H9 (cell line): Measurements from ENCODE around the gene SIGMAR1. TPM values are rescaled to one million over a fixed set of nuclear protein-coding genes. Genes with fewer than 3 reads are reported as not detected.

Experiments used
- DNase-seq: peaks from one replicate; pipeline ENCODE4 v3.0.0-alpha.2; 2017
- H2AFZ ChIP-seq: one replicate; pipeline ENCODE4 v1.6.1; 2013; ENCODE audit warnings: mild to moderate bottlenecking, low read length, control low read depth, moderate library complexity
- H2AK5ac ChIP-seq: 2 replicates; pipeline ENCODE4 v1.6.1; 2013; ENCODE audit warnings: low read length, control low read depth, mixed read lengths; ENCODE audit not compliant: insufficient read length
- H2BK120ac ChIP-seq: one replicate; pipeline ENCODE4 v1.6.1; 2013; ENCODE audit warnings: low read depth, mild to moderate bottlenecking, low read length, control low read depth, inconsistent platforms; ENCODE audit not compliant: poor library complexity, severe bottlenecking
- H2BK12ac ChIP-seq: 2 replicates; pipeline ENCODE4 v1.6.1; 2013; ENCODE audit warnings: low read length, control low read depth, mixed read lengths, low read depth; ENCODE audit not compliant: insufficient read length
- H2BK15ac ChIP-seq: 2 replicates; pipeline ENCODE4 v1.6.1; 2013; ENCODE audit warnings: low read depth, low read length, control low read depth
- H2BK20ac ChIP-seq: one replicate; pipeline ENCODE4 v1.6.1; 2013; ENCODE audit warnings: low read depth, mild to moderate bottlenecking, low read length, control low read depth, inconsistent platforms; ENCODE audit not compliant: poor library complexity, severe bottlenecking
- H2BK5ac ChIP-seq: 2 replicates; pipeline ENCODE4 v1.6.1; 2013; ENCODE audit warnings: low read length, control low read depth, mixed read lengths; ENCODE audit not compliant: insufficient read length
- H3K14ac ChIP-seq: 2 replicates; pipeline ENCODE4 v1.6.1; 2013; ENCODE audit warnings: low read length, control low read depth; ENCODE audit not compliant: insufficient read depth
- H3K18ac ChIP-seq: 2 replicates; pipeline ENCODE4 v1.6.1; 2013; ENCODE audit warnings: low read depth, mild to moderate bottlenecking, mixed read lengths, low read length, control low read depth; ENCODE audit not compliant: insufficient read length
- H3K23ac ChIP-seq: 2 replicates; pipeline ENCODE4 v1.6.1; 2013; ENCODE audit warnings: low read length, control low read depth, mixed read lengths, low read depth; ENCODE audit not compliant: insufficient read length
- H3K23me2 ChIP-seq: 2 replicates; pipeline ENCODE4 v1.6.1; 2013; ENCODE audit warnings: low read depth, mild to moderate bottlenecking, mixed read lengths, low read length, control low read depth; ENCODE audit not compliant: insufficient read length, poor library complexity, severe bottlenecking
- H3K27ac ChIP-seq: 2 replicates; pipeline ENCODE4 v1.5.1; 2013; ENCODE audit warnings: low read length, control low read depth, mixed read lengths, low read depth; ENCODE audit not compliant: insufficient read length
- H3K27me3 ChIP-seq: 2 replicates; pipeline ENCODE4 v1.6.1; 2013; ENCODE audit warnings: low read length, control low read depth, inconsistent platforms; ENCODE audit not compliant: insufficient read depth
- H3K4ac ChIP-seq: 2 replicates; pipeline ENCODE4 v1.6.1; 2013; ENCODE audit warnings: low read depth, mild to moderate bottlenecking, control low read depth, inconsistent platforms, low read length, moderate library complexity
- H3K4me1 ChIP-seq: 2 replicates; pipeline ENCODE4 v1.6.1; 2013; ENCODE audit warnings: low read length, control low read depth, inconsistent platforms; ENCODE audit not compliant: insufficient read depth
- H3K4me2 ChIP-seq: 2 replicates; pipeline ENCODE4 v1.6.1; 2013; ENCODE audit warnings: low read length, control low read depth, mixed read lengths; ENCODE audit not compliant: insufficient read length, insufficient read depth
- H3K56ac ChIP-seq: 2 replicates; pipeline ENCODE4 v1.6.1; 2013; ENCODE audit warnings: low read depth, mild to moderate bottlenecking, mixed read lengths, low read length, control low read depth; ENCODE audit not compliant: insufficient read length
- H3K79me1 ChIP-seq: 2 replicates; pipeline ENCODE4 v1.6.1; 2013; ENCODE audit warnings: low read depth, mild to moderate bottlenecking, moderate library complexity, low read length, control low read depth, inconsistent platforms; ENCODE audit not compliant: insufficient read depth, poor library complexity, severe bottlenecking
- H3K79me2 ChIP-seq: 2 replicates; pipeline ENCODE4 v1.6.1; 2013; ENCODE audit warnings: low read length, control low read depth, inconsistent platforms; ENCODE audit not compliant: insufficient read depth
- H3K9ac ChIP-seq: 2 replicates; pipeline ENCODE4 v1.6.1; 2013; ENCODE audit warnings: low read length, control low read depth, mixed read lengths; ENCODE audit not compliant: insufficient read length; ENCODE audit errors: extremely low read depth
- H3K9me3 ChIP-seq: one replicate; pipeline ENCODE4 v1.6.1; 2013; ENCODE audit warnings: low read depth, low read length, inconsistent platforms; ENCODE audit not compliant: control insufficient read depth
- H3T11ph ChIP-seq: one replicate; pipeline ENCODE4 v1.6.1; 2013; ENCODE audit warnings: mild to moderate bottlenecking, low read length, control low read depth, inconsistent platforms
- H4K20me1 ChIP-seq: one replicate; pipeline ENCODE4 v1.6.1; 2013; ENCODE audit not compliant: control insufficient read depth, insufficient read length, insufficient read depth
- H4K5ac ChIP-seq: 2 replicates; pipeline ENCODE4 v1.6.1; 2013; ENCODE audit warnings: low read depth, mild to moderate bottlenecking, mixed read lengths, low read length, control low read depth; ENCODE audit not compliant: insufficient read length
- H4K8ac ChIP-seq: replicated peaks from 2 replicates; pipeline ENCODE4 v1.6.1; 2013; ENCODE audit warnings: low read length, control low read depth, mixed read lengths, low read depth; ENCODE audit not compliant: insufficient read length
- H4K91ac ChIP-seq: 2 replicates; pipeline ENCODE4 v1.6.1; 2013; ENCODE audit warnings: low read depth, mild to moderate bottlenecking, moderate library complexity, mixed read lengths, low read length, control low read depth; ENCODE audit not compliant: insufficient read length
- H3K27ac Mint-ChIP-seq, 3 experiments: 2 replicates in 2 of 3; 3 replicates in 1 of 3; pipeline ENCODE4 v1.8.0; 2020 to 2021; ENCODE audit warnings: mixed read lengths in 3 of 3, mild to moderate bottlenecking in 1 of 3, moderate library complexity in 1 of 3
- H3K27me3 Mint-ChIP-seq: 2 replicates; pipeline ENCODE4 v1.8.0; 2021; ENCODE audit warnings: low read depth, mild to moderate bottlenecking, moderate library complexity, mixed read lengths
- H3K36me3 Mint-ChIP-seq, 3 experiments: 2 replicates in 2 of 3; 3 replicates in 1 of 3; pipeline ENCODE4 v1.8.0; 2020 to 2021; ENCODE audit warnings: low read depth in 3 of 3, mixed read lengths in 3 of 3; ENCODE audit not compliant: insufficient read depth in 1 of 3
- H3K4me1 Mint-ChIP-seq, 2 experiments: 2 replicates each; pipeline ENCODE4 v1.8.0; 2020; ENCODE audit warnings: mixed read lengths in 2 of 2
- H3K4me3 Mint-ChIP-seq, 2 experiments: 2 replicates in 1 of 2; 3 replicates in 1 of 2; pipeline ENCODE4 v1.8.0; 2020 to 2021; ENCODE audit warnings: mild to moderate bottlenecking in 2 of 2, mixed read lengths in 2 of 2, moderate library complexity in 1 of 2
- H3K9me3 Mint-ChIP-seq, 2 experiments: 2 replicates in 1 of 2; 3 replicates in 1 of 2; pipeline ENCODE4 v1.8.0; 2020; ENCODE audit warnings: mild to moderate bottlenecking in 2 of 2, mixed read lengths in 2 of 2, moderate library complexity in 1 of 2
- WGBS: extraction: QIAGEN DNeasy Blood & Tissue Kit; methylation state at CpG from one replicate; pipeline ENCODE4 v1.1.7; 2013; ENCODE audit warnings: missing lambda C conversion rate, low lambda C conversion rate, mixed read lengths; ENCODE audit not compliant: insufficient read length; ENCODE audit errors: extremely low coverage; 5-methylcytosine and 5-hydroxymethylcytosine counted together
- total RNA-seq: library from RNA; stranded (reverse); gene quantifications from 2 replicates; pipeline ENCODE4 v1.2.1, GENCODE V29; 2021
- TF ChIP-seq, protein P1 (sequence below): fragments of 200-600 bp; sonication (generic); conservative IDR thresholded peaks from 3 replicates; pipeline ENCODE4 v1.8.0; 2021; ENCODE audit warnings: antibody characterized with exemption, mild to moderate bottlenecking

SIGMAR1 gene
- total RNA-seq, 1 experiment from 2014 or later, result 68.3 TPM

DNA sequence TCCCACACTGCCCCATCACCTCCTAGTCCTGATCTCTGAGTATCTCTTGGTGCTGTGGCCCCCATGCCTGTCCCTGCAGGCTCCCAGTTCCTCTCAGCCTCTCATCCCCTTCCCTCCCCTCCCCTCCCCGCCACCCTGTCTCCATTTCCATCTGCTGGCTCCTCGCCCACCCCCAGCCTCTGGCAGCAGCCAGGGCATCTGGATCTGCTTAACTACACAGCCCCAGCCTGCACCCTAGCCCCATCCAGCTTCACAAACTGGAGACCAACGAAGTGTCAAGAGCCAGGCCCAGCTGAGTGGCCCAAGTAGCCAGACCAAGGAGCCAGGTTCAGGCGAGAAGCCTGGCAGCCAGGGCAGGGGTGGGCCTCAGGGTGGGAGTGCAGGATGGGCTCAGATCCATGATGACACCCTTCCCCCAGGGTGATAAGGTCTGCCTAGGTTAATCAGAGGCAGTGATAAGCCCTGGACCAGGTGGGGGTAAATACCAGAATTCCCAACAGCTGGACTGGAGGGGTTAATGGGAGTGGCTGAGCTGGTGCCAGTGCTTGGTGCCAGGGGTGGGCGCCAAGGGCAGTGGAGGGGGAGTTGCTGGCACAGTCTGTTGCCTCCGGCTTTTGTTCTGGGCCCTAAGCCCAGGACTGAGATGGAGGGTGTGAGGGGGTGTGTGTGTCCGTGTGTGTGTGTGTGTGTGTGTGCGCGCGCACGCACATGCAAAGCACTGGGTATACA, 16.9 kb upstream of the SIGMAR1 start:
- Histone ChIP-seq H2BK15ac (no peak overlapping the region), H3K23ac (no peak overlapping the region), H4K8ac (no peak overlapping the region), H2AFZ (no peak overlapping the region), H2BK120ac (no peak overlapping the region), H3T11ph (no peak overlapping the region), H3K4ac (no peak overlapping the region), H3K79me2 (no peaks in the 10 kb centered on the region), H3K4me1 (peaks cover 5% of the 10 kb centered on the region; the same call in 1 of the 2 replicates), H3K56ac (no peak overlapping the region), H3K27ac (no peak overlapping the region), H4K20me1 (peaks cover 3% of the 10 kb centered on the region), H2BK5ac (no peak overlapping the region), H2BK12ac (no peak overlapping the region), H3K23me2 (peaks cover 7% of the 10 kb centered on the region), H2AK5ac (no peak overlapping the region), H3K27me3 (no peaks in the 10 kb centered on the region), H3K79me1 (no peaks in the 10 kb centered on the region), H3K18ac (no peak overlapping the region), H3K4me2 (no peak overlapping the region), H4K91ac (no peak overlapping the region), H3K9ac (no peak overlapping the region), H4K5ac (no peak overlapping the region), H3K9me3 (no peaks in the 10 kb centered on the region), H2BK20ac (no peak overlapping the region), H3K14ac (no peak overlapping the region; the same call in 1 of the 2 replicates)
- Mint-ChIP-seq H3K27me3 (peaks cover 6% of the 10 kb centered on the region), H3K4me3 (no peak overlapping the region; a peak in 1 of 5 replicates), H3K36me3 (peaks cover 2 to 7% (median 4%) of the 10 kb centered on the region in 3 experiments; a peak in 5 of 7 replicates), H3K9me3 (no peaks in the 10 kb centered on the region), H3K27ac (no peak overlapping the region; a peak in 1 of 7 replicates), H3K4me1 (peaks cover 30 to 42% of the 10 kb centered on the region in 2 experiments)
- WGBS, result no CpG with 5 or more reads among the region's 11 CpGs
- DNase-seq, result no peak
- TF ChIP-seq, protein P1, sequence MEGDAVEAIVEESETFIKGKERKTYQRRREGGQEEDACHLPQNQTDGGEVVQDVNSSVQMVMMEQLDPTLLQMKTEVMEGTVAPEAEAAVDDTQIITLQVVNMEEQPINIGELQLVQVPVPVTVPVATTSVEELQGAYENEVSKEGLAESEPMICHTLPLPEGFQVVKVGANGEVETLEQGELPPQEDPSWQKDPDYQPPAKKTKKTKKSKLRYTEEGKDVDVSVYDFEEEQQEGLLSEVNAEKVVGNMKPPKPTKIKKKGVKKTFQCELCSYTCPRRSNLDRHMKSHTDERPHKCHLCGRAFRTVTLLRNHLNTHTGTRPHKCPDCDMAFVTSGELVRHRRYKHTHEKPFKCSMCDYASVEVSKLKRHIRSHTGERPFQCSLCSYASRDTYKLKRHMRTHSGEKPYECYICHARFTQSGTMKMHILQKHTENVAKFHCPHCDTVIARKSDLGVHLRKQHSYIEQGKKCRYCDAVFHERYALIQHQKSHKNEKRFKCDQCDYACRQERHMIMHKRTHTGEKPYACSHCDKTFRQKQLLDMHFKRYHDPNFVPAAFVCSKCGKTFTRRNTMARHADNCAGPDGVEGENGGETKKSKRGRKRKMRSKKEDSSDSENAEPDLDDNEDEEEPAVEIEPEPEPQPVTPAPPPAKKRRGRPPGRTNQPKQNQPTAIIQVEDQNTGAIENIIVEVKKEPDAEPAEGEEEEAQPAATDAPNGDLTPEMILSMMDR, result no peak
